PC-3 (cell line): ENCODE results near the gene KAT6B. TPM values are rescaled to one million over a fixed set of nuclear protein-coding genes. Genes with fewer than 3 reads are reported as not detected.
A peak's percentile ranks its signal among the peaks of the same experiment; 100 is the strongest.

ENCODE experiments used
- ATAC-seq: fragments of 200-7000 bp; cut with Tn5 transposase; 2 replicates; pipeline ENCODE4 v1.9.1; 2020; ENCODE audit warnings: mild to moderate bottlenecking, moderate library complexity
- BruUV-seq: library from RNA; stranded (reverse); fragments of 400-500 nt; replicated peaks from 2 replicates; lab custom pipeline; 2021; lab: Mats Ljungman, UMichigan
- CTCF ChIA-PET: fragments of 300-600 bp; sonication (Branson Sonifier 250); formaldehyde crosslinking; loops from one replicate; lab custom pipeline; 2022; ENCODE audit warnings: antibody characterized with exemption; lab: Charles Lee
- POLR2A ChIA-PET: fragments of 300-600 bp; sonication (Branson Sonifier 250); formaldehyde crosslinking; loops from one replicate; lab custom pipeline; 2022; ENCODE audit warnings: antibody characterized with exemption; ENCODE audit not compliant: unreplicated experiment; lab: Charles Lee
- DNase-seq: peaks from one replicate; pipeline ENCODE4 v3.0.0-alpha.2; 2015
- H2AFZ ChIP-seq: fragments of 300-600 bp; sonication (generic); 2 replicates; pipeline ENCODE4 v1.6.0; 2016; ENCODE audit warnings: antibody characterized with exemption, low read length
- H3F3A ChIP-seq: fragments of 300-600 bp; sonication (generic); one replicate; pipeline ENCODE4 v1.6.0; 2017; ENCODE audit warnings: antibody characterized with exemption, low read length, control low read depth, mild to moderate bottlenecking; ENCODE audit not compliant: unreplicated experiment
- H3K27ac ChIP-seq: fragments of 300-600 bp; sonication (generic); 2 replicates; pipeline ENCODE4 v1.5.1; 2016; ENCODE audit warnings: mild to moderate bottlenecking, low read length
- H3K27me3 ChIP-seq: fragments of 300-600 bp; sonication (generic); 2 replicates; pipeline ENCODE4 v1.6.1; 2016; ENCODE audit warnings: low read length, mixed read lengths
- H3K36me3 ChIP-seq: fragments of 300-600 bp; sonication (generic); 2 replicates; pipeline ENCODE4 v1.6.1; 2016; ENCODE audit warnings: low read depth, mixed run types, low read length, mixed read lengths
- H3K4me1 ChIP-seq: fragments of 300-600 bp; sonication (generic); 2 replicates; pipeline ENCODE4 v1.5.1; 2016; ENCODE audit warnings: low read length; ENCODE audit not compliant: insufficient read depth
- H3K4me2 ChIP-seq: fragments of 300-600 bp; sonication (generic); 2 replicates; pipeline ENCODE4 v1.6.0; 2016; ENCODE audit warnings: low read length
- H3K4me3 ChIP-seq: fragments of 300-600 bp; sonication (generic); 2 replicates; pipeline ENCODE4 v1.5.1; 2016; ENCODE audit warnings: mild to moderate bottlenecking, low read length, mixed read lengths
- H3K79me2 ChIP-seq: fragments of 300-600 bp; sonication (generic); 2 replicates; pipeline ENCODE4 v1.6.1; 2017; ENCODE audit warnings: low read length, mixed read lengths
- H3K9ac ChIP-seq: fragments of 300-600 bp; sonication (generic); 2 replicates; pipeline ENCODE4 v1.6.0; 2016; ENCODE audit warnings: mild to moderate bottlenecking, low read length
- H3K9me2 ChIP-seq: fragments of 300-600 bp; sonication (generic); replicated peaks from 2 replicates; pipeline ENCODE4 v1.6.1; 2016; ENCODE audit warnings: mixed run types, low read length, mixed read lengths
- H3K9me3 ChIP-seq: fragments of 300-600 bp; sonication (generic); 2 replicates; pipeline ENCODE4 v1.6.1; 2016; ENCODE audit warnings: low read length, mixed read lengths
- H4K20me1 ChIP-seq: fragments of 300-600 bp; sonication (generic); 2 replicates; pipeline ENCODE4 v1.6.1; 2016; ENCODE audit warnings: low read length, mixed read lengths
- CTCF ChIP-seq: fragments of 300-600 bp; sonication (generic); conservative IDR thresholded peaks from 2 replicates; pipeline ENCODE4 v1.5.1; 2017; ENCODE audit warnings: antibody characterized with exemption, low read depth, mild to moderate bottlenecking, low read length
- EZH2 ChIP-seq: fragments of 300-600 bp; sonication (generic); IDR thresholded peaks from one replicate; pipeline ENCODE4 v1.6.1; 2017; ENCODE audit warnings: antibody characterized with exemption, mild to moderate bottlenecking, low read length; ENCODE audit not compliant: unreplicated experiment
- EZH2phosphoT487 ChIP-seq: fragments of 300-600 bp; sonication (generic); IDR thresholded peaks from 2 replicates; pipeline ENCODE4 v1.6.1; 2018; ENCODE audit warnings: mild to moderate bottlenecking, antibody characterized with exemption, low read length, borderline replicate concordance
- intact Hi-C: fragments of 100-400 bp; cut with micrococcal nuclease; formaldehyde crosslinking; loops from 2 replicates; pipeline ENCODE4 v1.9.0; 2023
- total RNA-seq: library from RNA; depleted of rRNA; stranded (reverse); fragments of >200 nt; gene quantifications from 2 replicates; pipeline ENCODE4 v1.2.3, GENCODE V29; 2014

KAT6B gene
- total RNA-seq, 1 experiment from 2014 or later = 94.5 TPM

- no TSS peak for BruUV-seq
- ChIA-PET POLR2A (no interaction called here), CTCF (no interaction called here)
- ATAC-seq (no peak), DNase-seq (no peak)
- intact Hi-C loops = no loop called here
- H3K36me3 ChIP-seq = peaks cover 16% of the 10 kb centered on the region
- peaks cover 17% of the 10 kb centered on the region for H4K20me1 ChIP-seq
- peaks cover 5% of the 10 kb centered on the region for H3F3A ChIP-seq
- H3K4me3 ChIP-seq = no peak overlapping the region
- H3K9ac ChIP-seq = no peak overlapping the region
- no peaks in the 10 kb centered on the region for H3K9me3 ChIP-seq
- H3K79me2 ChIP-seq = peaks cover 41% of the 10 kb centered on the region
- H3K4me2 ChIP-seq = no peak overlapping the region
- TF ChIP-seq CTCF (no peak), EZH2phosphoT487 (no peak), EZH2 (no peak)
- H3K4me1 ChIP-seq = peaks cover 14% of the 10 kb centered on the region
- H2AFZ ChIP-seq = no peak overlapping the region
- no peaks in the 10 kb centered on the region for H3K27me3 ChIP-seq
- H3K9me2 ChIP-seq = no peaks in the 10 kb centered on the region
- no peak overlapping the region for H3K27ac ChIP-seq
Observed at GRCh38 chr10:74963549-74963948, 137.1 kb downstream of the KAT6B start.

GRCh38 chr10:74967911-74968666 is 141.7 kb downstream of the KAT6B start:
- CTCF ChIA-PET = interaction anchor here (0.5 to 1.0 kb wide), 4 partner anchors 52 to 217 kb away, joined by 3 to 16 read pairs (median 4); no protein-coding TSS in a partner anchor
- no TSS peak for BruUV-seq
- no peak; the same call in 1 of the 2 replicates for TF ChIP-seq CTCF
- TF ChIP-seq EZH2 = no peak
- TF ChIP-seq EZH2phosphoT487 = no peak
- POLR2A ChIA-PET = interaction anchor here (0.5 to 0.8 kb wide), 7 partner anchors 12 to 830 kb away, joined by 3 to 8 read pairs (median 5); no protein-coding TSS in a partner anchor
- H3F3A ChIP-seq = peaks cover 12% of the 10 kb centered on the region
- peaks cover 15% of the 10 kb centered on the region; the same call in 1 of the 2 replicates for H3K36me3 ChIP-seq
- no peaks in the 10 kb centered on the region for H3K9me3 ChIP-seq
- peaks cover 39% of the 10 kb centered on the region for H3K79me2 ChIP-seq
- peak overlapping the region; percentile 10 for H3K4me3 ChIP-seq
- H3K9me2 ChIP-seq = no peaks in the 10 kb centered on the region
- H3K4me2 ChIP-seq = peak overlapping the region; percentile 67
- intact Hi-C loops = loop anchor here (1.0 kb wide), 3 partner anchors 15 to 92 kb away; no protein-coding TSS in a partner anchor
- DNase-seq = peak; percentile 100
- peak overlapping the region; percentile 28 for H3K27ac ChIP-seq
- no peaks in the 10 kb centered on the region for H3K27me3 ChIP-seq
- H3K9ac ChIP-seq = no peak overlapping the region
- H2AFZ ChIP-seq = no peak overlapping the region
- peaks cover 25% of the 10 kb centered on the region for H3K4me1 ChIP-seq
- H4K20me1 ChIP-seq = peaks cover 26% of the 10 kb centered on the region
- ATAC-seq = peak; percentile 73
